DMS114 treated with DMSO at 0.1 percent for 48 hours (cell line): ENCODE measurements around the gene MIF.
A peak's percentile ranks its signal among the peaks of the same experiment; 100 is the strongest.
"Not testable (repeated sequence)": the region's sequence is repeated elsewhere in the genome, so short reads cannot be mapped to it uniquely, and the experiment has no call there.

Experiments
- DNase-seq: peaks from one replicate; lab custom pipeline; 2025; ENCODE audit not compliant: unreplicated experiment; lab: John Stamatoyannopoulos, UW

MIF gene

GRCh38 chr22:23893945-23894709 lies at the start of gene MIF:
MIF (plus strand) TSS chr22:23894383; CDS start chr22:23894475, 92 bp downstream.
- peak; percentile 67 for DNase-seq

GRCh38 chr22:23844739-23845202 lies 49.4 kb upstream of the MIF start:
- DNase-seq = no peak

- DNase-seq = no peak
Observed at GRCh38 chr22:23845265-23846080, 48.7 kb upstream of the MIF start.

DNA sequence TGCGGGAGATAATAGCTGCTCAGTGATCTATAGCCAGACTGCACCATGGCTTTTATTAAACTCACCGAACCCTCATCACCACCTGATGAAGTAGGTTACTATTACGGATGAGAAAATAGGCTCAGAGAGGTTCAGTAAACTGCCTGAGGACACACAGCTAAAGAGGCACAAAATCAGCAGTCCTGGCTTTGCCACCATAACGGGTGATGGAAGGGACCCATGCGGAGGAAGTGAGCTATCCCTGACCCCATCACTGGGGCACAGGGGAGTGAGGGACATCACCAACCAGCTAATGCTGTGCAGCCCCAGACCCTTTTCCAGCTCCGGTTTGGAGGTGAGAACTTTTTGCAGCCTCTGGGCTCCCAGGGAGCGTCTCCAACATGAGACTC lies 48.1 kb upstream of the MIF start:
- DNase-seq = no peak

DNA sequence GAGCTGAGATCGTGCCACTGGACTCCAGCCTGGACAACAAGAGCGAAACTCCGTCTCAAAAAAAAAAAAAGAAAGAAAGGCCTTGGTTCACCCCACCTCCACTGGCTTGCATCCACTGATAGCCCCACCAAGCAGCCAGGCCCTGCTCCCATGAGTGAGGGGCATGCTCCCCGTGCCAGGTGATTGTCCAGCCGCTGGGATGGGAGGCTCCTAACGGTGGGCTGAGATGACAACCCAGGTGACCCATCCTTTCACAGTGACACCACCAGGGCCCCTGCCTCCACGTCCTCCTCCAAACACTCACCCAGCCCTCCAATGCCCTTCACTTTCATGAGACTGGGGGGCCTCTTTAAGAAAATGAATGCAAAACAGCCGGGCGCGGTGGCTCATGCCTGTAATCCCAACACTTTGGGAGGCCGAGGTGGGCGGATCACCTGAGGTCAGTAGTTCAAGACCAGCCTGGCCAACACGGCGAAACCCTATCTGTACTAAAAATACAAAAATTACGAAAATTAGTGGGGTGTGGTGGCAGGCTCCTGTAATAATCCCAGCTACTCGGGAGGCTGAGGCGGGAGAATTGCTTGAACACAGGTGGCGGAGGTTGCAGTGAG lies 46.8 kb upstream of the MIF start:
- no peak for DNase-seq

DNA sequence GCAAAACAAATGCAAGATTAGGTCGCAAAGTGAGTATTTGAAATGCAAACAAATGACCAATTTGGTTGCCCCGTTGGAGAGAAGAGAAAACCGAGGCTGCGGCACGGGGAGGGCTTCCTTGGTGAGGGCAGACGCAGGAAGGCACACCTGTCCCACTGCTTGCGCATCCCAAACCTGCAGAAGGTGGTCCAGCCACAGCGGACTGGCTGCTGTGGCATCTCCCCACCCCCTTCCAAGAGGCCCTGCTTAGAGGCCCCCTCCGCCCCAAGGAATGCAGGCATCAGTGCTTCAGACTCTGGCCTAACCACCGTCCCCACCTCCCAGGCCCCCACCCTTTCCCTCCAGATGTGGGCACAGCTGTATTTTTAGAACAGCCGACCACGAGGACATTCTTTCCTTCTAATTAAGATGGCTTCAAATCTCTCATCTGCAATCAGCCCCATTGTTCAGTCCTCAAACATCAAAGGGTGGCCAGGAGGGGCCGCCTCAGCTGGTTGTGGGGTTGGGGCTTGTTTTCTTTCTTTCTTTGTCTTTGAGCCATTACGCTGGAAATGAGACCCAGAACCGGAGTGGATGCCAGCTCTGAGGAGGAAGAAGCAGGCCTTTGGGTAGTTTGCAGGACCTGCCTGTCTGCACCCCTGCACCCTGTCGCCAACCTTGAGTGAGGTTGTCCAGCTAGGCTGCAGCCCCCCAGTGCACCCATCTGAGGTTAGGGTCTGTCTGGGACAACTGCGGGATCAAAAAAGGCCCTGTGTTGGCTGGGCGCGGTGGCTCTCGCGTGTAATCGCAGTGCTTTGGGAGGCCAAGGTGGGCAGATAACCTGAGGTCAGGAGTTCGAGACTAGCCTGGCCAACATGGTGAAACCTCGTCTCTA lies 46.0 kb upstream of the MIF start:
- no peak for DNase-seq

DNA sequence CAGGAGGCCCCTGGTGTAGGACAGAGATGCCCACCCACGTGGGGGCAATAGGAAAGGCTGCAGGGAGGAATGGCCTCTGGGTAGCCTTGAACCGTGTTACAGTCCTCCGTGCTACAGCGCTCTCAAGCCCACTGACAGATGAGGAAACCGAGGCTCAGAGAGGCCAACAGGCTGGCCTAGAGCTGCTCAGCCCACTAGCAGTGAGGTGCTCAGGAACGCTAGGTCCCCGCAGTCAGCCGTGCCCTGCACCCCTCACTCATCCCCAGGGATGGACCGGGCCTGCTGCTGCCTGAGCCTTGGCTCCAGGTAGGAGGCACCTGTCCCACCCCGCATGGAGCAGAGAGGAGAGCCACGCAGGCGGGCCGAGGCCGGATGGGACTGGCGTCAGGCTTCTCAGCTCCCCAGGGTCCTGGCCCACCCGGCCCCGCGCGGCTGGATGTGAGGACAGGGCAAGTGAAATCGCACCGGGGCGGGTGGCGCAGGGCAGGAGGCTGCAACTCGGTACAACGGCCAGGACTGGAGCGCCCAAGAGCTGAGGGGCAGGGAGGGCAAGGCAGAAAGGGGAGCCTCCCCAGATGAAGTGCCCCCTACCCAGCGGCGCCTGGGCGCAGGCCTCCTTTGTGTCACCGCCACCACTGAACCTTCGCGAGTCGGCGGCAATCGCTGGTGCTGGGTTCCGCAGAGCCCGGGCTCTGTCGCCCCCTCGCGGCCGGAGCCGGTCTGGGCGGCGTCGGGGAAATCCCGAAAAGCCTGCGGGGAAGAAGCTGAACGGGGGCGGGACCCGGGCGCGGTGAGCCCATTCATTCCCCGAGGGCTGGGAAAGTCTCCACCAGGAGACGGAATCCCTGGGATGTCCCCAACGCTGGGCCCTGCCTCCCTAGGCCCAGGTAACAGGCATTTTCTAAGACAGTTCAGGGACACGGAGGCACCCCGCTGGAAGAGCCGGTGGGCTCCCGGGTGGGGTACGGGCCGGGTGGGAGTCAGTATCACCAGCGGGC lies 44.9 kb upstream of the MIF start:
- DNase-seq = peak; percentile 59

- DNase-seq = no peak
Observed at GRCh38 chr22:23850136-23850611, 44.0 kb upstream of the MIF start.

DNA sequence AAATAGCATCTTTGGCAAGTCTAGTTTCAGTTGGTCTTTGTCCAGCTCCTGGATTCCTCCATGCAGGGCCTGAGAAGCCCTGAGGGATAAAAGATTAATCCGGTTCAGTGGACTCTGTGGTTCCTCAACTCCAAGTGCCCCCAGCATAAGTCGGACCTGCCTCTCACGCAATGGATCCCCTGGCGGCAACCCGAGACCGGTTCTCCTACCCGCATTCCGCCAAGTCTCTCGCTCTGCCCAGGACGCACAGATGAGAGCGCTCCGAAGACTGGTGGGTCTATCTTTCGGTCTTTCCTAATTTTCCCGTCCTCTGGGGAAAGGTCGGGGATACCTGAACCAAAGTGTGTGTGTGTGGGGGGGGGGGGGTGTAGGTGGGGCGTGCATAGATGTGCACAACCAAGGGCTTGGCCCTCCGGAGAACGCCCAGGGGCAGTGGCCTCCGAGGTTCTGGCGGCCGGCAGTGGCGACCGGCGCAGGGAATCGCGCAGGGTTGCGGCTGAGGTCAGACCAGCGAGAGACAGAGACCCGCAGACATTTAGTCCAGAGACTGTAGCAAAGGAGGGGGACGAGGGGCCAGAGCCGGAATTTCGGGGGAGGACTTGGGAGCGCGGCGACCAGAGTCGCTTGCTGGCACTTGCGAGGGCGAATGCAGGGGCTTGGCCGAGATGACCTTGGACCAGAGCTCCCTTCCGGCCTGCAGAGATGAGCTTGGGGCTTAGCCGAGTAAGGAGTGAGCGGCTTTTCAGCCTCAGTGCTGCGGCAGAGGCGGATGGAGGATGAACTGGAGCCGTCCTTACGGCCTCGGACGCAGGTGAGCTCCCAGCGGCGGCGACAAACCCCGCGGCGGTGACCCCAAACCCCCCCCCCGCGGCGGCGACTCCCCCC lies 37.2 kb upstream of the MIF start:
- peak; percentile 20 for DNase-seq

DNA sequence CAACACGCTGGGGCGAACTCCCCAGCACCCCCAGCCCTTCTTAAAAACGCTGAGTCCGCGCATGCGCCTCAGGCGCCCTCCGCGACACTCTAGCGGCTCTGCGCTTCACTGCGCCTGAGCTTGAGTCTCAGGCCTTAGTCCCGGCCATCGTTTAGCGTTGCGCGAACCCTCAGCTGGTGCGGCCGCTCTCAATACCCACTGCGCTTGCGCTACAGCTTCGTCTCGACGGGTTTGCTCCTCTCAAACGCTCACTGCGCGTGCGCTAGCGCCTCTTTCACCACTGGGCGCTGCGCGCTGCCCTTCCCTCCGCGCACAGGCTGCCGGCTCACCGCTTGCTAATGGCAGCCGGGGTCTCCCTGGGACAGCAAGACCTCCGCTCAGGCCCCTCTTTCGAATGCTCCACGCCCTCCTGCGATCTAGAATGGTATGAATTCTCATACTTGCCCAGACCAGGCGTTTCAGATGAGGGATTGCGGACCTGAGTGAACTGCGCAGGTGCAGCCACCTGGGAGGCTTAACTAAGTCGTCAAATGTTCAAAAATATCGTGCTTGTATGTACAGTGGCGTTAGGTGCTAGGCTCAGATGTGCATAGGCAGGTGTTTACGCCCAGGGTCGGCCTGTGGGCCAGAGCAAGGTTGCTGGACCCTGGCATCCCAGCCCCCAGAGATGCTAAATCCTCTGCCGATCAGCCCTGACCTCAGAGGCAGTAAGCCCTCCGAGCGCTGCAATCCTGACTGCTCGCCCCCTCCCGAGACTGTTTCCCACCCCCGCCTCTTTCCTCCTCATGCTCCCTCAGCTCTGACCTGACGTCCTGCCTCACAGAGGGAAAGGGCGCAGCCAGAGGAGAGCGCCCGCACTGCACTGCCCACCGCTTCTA lies 36.3 kb upstream of the MIF start, which contains the start of gene SLC2A11:
SLC2A11 (plus strand) TSS at position 270 of the 878 bp plus-strand sequence; CDS start at position 395, 125 bp downstream.
- peak; percentile 94 for DNase-seq

DNA sequence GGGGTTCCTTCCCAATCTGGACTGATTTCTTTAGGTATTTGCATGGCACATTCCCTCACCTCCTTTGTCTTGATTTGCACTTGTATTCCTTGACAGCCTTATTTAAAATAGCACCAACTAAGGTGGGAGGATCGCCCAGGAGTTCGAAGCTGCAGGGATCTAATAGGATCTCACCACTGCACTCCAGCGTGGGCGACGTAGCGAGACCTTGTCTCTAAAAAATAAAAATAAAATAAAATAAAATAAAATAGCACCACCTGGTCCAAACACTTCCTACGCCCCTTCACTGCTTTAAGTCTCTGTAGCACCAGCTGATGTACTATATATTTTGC lies 35.7 kb upstream of the MIF start:
- DNase-seq = no peak

DNA sequence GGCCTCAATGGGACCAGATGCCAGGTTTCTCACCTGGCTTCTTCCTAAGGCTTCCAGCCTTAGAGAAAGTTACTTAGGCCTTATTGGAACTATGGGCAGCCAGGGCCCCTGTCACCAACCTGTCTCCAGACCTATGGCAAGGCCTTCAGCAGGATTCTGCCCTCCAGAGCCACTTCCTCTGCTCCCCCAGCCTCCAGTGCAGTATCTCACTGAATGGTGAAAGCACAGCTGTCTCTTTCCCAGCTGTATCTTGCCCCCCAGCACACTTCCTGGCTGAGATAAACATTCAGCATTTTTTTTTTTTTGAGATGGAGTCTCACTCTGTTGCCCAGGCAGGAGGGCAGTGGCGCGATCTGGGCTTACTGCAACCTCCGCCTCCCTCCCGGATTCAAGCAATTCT lies 35.0 kb upstream of the MIF start:
- DNase-seq = no peak

GRCh38 chr22:23860187-23860586 lies 34.0 kb upstream of the MIF start:
- not testable (repeated sequence) for DNase-seq

- DNase-seq = peak; percentile 33
Observed at GRCh38 chr22:23862103-23862502, 32.1 kb upstream of the MIF start.

- DNase-seq = not testable (repeated sequence)
Observed at GRCh38 chr22:23864499-23865154, 29.6 kb upstream of the MIF start.

GRCh38 chr22:23868580-23868979 lies 25.6 kb upstream of the MIF start:
- no peak for DNase-seq

GRCh38 chr22:23874871-23875270 lies 19.3 kb upstream of the MIF start:
- no peak for DNase-seq
